ENCODE results near the gene RANBP17.

GRCh38 chr5:171268700-171269620, 407.1 kb downstream of the RANBP17 start:
- no peak for TF ChIP-seq SUZ12 (IDR thresholded peaks at IDR 0.05)
- TF ChIP-seq BHLHE40 (IDR thresholded peaks at IDR 0.05; ENCODE audit: borderline replicate concordance), result no peak
- no peak for TF ChIP-seq SP1 (IDR thresholded peaks at IDR 0.05)
- no peak for TF ChIP-seq FOXA1 (IDR thresholded peaks at IDR 0.05)
- TF ChIP-seq CTBP1 (IDR thresholded peaks at IDR 0.05; ENCODE audit: borderline replicate concordance), result no peak
- TF ChIP-seq LEF1 (IDR thresholded peaks at IDR 0.05; ENCODE audit: borderline replicate concordance), result no peak; the same call in 1 of the 2 replicates

Measured in HEK293T (cell line).